Large intestine (tissue), 3 donors: ENCODE results near the gene LPCAT4. TPM values are rescaled to one million over a fixed set of nuclear protein-coding genes. Genes with fewer than 3 reads are reported as not detected.

Experiments used
- DNase-seq, 2 donors: peaks; one replicate each; pipeline versions ENCODE4 v3.0.0 to v3.0.0-alpha.2; 2013
- H3K27ac ChIP-seq: one replicate; pipeline ENCODE4 v1.5.1; 2013; ENCODE audit warnings: low read length
- H3K27me3 ChIP-seq: 2 replicates; pipeline ENCODE4 v1.6.1; 2013; ENCODE audit warnings: low read length; ENCODE audit not compliant: control insufficient read depth, insufficient read depth
- H3K36me3 ChIP-seq: 2 replicates; pipeline ENCODE4 v1.6.1; 2013; ENCODE audit warnings: low read length; ENCODE audit not compliant: control insufficient read depth, insufficient read depth
- H3K4me1 ChIP-seq: one replicate; pipeline ENCODE4 v1.6.1; 2013; ENCODE audit warnings: low read length; ENCODE audit not compliant: control insufficient read depth, insufficient read depth
- H3K4me3 ChIP-seq: one replicate; pipeline ENCODE4 v1.5.1; 2013; ENCODE audit warnings: low read length
- H3K9me3 ChIP-seq: one replicate; pipeline ENCODE4 v1.6.1; 2013; ENCODE audit warnings: mild to moderate bottlenecking, low read depth, low read length, moderate library complexity; ENCODE audit not compliant: control insufficient read depth
- WGBS: methylation state at CpG from one replicate; pipeline ENCODE4 v1.1.5; 2013; ENCODE audit warnings: low lambda C conversion rate; ENCODE audit not compliant: insufficient coverage; 5-methylcytosine and 5-hydroxymethylcytosine counted together
- polyA plus RNA-seq: library from polyadenylated mRNA; unstranded; fragments of 120-200 nt; gene quantifications from one replicate; pipeline ENCODE4 v1.2.1, GENCODE V29; 2013

The LPCAT4 gene
- polyA plus RNA-seq, 1 donor: 56.2 TPM

DNA sequence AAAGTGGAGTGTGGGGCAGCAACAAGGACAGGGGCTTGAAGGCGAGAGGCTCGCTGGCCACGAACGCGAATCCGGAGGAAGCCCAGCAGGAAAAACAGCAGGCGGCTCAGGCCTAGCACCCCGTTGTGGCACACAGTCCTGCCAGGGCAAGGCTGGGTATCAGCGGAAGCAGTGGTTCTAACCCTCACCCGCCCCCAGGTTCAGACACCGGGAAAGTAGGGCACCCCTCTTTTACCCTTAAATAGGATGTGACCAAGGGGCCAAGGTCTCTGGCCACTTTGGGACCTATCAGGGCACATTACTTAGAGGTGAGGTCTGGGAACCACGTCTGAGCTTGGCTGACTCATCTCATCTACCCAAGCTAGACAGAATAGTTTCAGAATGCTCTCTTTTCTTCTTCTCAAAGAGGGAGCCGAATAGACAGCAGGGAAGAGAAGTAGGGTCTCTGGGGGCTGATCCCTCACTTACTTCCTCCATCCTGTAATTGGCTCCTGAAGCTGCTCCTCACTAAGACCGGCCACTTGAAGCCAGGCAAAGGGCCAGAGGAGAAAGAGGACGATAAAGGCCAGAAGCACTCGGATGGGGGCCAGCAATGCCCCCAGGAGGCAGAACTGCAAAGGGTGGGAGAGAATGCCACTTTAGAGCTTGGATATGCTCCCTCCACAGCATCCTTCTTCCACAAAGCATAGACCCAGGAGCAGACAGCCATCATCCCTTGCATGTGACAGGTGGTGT, 1.7 kb downstream of the LPCAT4 start:
- peaks cover 25% of the 10 kb centered on the region for H3K4me1 ChIP-seq
- DNase-seq: no peak
- peak overlapping the region; percentile 77 for H3K27ac ChIP-seq
- WGBS: no CpG with 5 or more reads among the region's 16 CpGs
- no peaks in the 10 kb centered on the region for H3K27me3 ChIP-seq
- no peaks in the 10 kb centered on the region for H3K9me3 ChIP-seq
- H3K4me3 ChIP-seq: no peak overlapping the region
- peaks cover 13% of the 10 kb centered on the region for H3K36me3 ChIP-seq

DNA sequence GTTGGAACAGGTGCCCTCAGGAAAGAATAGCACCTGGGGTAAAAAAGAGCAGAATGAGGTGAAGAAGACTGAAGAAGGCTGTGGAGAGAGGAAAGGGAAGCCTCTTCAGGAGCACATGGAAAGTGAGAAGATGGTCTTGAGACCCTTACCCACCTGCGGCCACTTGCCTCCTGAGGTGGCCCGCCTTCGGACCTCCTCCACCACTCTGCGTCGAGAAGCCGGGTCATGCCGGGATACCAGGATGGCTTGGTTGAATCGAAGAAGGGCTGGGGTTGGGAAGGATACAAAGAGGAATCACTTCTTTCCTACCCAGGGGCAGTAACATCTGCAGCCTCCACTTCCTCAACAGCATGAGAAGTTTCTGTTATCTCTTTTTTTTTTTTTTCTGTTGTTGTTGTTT, 3.0 kb downstream of the LPCAT4 start:
- Histone ChIP-seq H3K4me1 (peaks cover 25% of the 10 kb centered on the region), H3K4me3 (no peak overlapping the region), H3K27ac (no peak overlapping the region), H3K27me3 (no peaks in the 10 kb centered on the region), H3K36me3 (peaks cover 26% of the 10 kb centered on the region), H3K9me3 (no peaks in the 10 kb centered on the region)
- DNase-seq: no peak
- WGBS: no CpG with 5 or more reads among the region's 8 CpGs

- H3K27me3 ChIP-seq: no peaks in the 10 kb centered on the region
- H3K9me3 ChIP-seq: no peaks in the 10 kb centered on the region
- 18% methylated on average over 2 of the region's 10 CpGs for WGBS
- H3K27ac ChIP-seq: peak overlapping the region; percentile 71
- peaks cover 19% of the 10 kb centered on the region for H3K4me1 ChIP-seq
- peak; percentile 45 to 77 for DNase-seq
- no peak overlapping the region for H3K4me3 ChIP-seq
- peaks cover 43% of the 10 kb centered on the region for H3K36me3 ChIP-seq
Observed at GRCh38 chr15:34362047-34362773, 4.8 kb downstream of the LPCAT4 start.

DNA sequence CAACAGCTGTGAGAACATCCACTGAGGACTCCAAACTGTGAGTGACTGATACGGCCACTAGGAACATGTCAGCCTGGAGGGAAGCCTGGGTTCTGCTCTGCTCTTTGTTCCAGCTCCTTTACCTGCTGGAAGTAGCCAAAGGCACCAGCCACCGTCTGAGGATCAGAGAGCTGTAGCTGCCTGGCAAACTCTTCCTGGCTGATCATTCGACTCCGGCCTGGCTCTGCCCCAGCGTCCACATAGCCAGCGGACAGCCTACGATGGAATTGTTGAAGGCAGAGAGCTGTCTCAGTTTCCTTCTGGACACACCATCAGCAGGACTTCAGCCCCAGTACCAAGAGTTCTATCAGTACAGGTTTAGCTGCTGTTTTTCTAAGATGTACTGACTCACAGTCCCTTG, 5.7 kb downstream of the LPCAT4 start:
- Histone ChIP-seq H3K27me3 (no peaks in the 10 kb centered on the region), H3K4me1 (peaks cover 19% of the 10 kb centered on the region), H3K36me3 (peaks cover 52% of the 10 kb centered on the region), H3K4me3 (no peak overlapping the region), H3K27ac (no peak overlapping the region), H3K9me3 (no peaks in the 10 kb centered on the region)
- no peak for DNase-seq
- no CpG with 5 or more reads among the region's 7 CpGs for WGBS

- no CpG with 5 or more reads among the region's 1 CpG for WGBS
- H3K4me3 ChIP-seq: no peak overlapping the region
- no peak for DNase-seq
Observed at GRCh38 chr15:34360298-34360697, 6.7 kb downstream of the LPCAT4 start.

GRCh38 chr15:34359416-34359815, 7.6 kb downstream of the LPCAT4 start:
- no peaks in the 10 kb centered on the region for H3K27me3 ChIP-seq
- no peak for DNase-seq
- H3K36me3 ChIP-seq: peaks cover 66% of the 10 kb centered on the region
- no CpG with 5 or more reads among the region's 3 CpGs for WGBS
- peaks cover 8% of the 10 kb centered on the region for H3K4me1 ChIP-seq
- H3K27ac ChIP-seq: no peak overlapping the region
- no peaks in the 10 kb centered on the region for H3K9me3 ChIP-seq
- no peak overlapping the region for H3K4me3 ChIP-seq

More at GRCh38 chr15:34360298-34360697, 6.7 kb downstream of the LPCAT4 start:
- Histone ChIP-seq H3K27ac (no peak overlapping the region), H3K4me1 (peaks cover 11% of the 10 kb centered on the region), H3K27me3 (no peaks in the 10 kb centered on the region), H3K36me3 (peaks cover 59% of the 10 kb centered on the region), H3K9me3 (no peaks in the 10 kb centered on the region)

DNA sequence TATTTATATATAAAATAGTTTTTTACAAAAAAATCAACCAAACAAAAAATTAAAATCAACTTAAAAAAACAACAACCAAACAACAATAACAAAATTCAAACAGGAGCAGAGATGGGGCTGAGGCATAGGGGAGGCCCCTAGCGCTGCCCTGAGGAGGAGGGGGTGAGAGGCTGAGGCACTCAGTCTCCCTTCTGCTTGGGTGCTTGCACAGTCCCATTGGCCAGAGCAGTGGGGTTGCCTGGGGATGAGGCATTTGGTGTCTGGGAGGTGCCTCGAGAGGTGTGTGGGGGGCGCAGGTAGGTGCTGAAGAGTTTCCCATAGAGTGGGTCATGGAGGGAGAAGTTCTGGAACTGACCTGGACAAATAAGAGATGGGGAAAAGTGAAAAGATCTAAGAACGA, 8.0 kb downstream of the LPCAT4 start:
- Histone ChIP-seq H3K27ac (no peak overlapping the region), H3K27me3 (no peaks in the 10 kb centered on the region), H3K9me3 (no peaks in the 10 kb centered on the region), H3K4me1 (peaks cover 8% of the 10 kb centered on the region), H3K36me3 (peaks cover 67% of the 10 kb centered on the region), H3K4me3 (no peak overlapping the region)
- WGBS: 100% methylated on average over 1 of the region's 4 CpGs
- DNase-seq: no peak

- peaks cover 72% of the 10 kb centered on the region for H3K36me3 ChIP-seq
- no peak overlapping the region for H3K27ac ChIP-seq
- H3K9me3 ChIP-seq: no peaks in the 10 kb centered on the region
- WGBS: 100% methylated on average over 1 of the region's 3 CpGs
- H3K27me3 ChIP-seq: no peaks in the 10 kb centered on the region
- H3K4me1 ChIP-seq: peaks cover 8% of the 10 kb centered on the region
- H3K4me3 ChIP-seq: no peak overlapping the region
- no peak for DNase-seq
Observed at GRCh38 chr15:34358367-34358766, 8.6 kb downstream of the LPCAT4 start.

DNA sequence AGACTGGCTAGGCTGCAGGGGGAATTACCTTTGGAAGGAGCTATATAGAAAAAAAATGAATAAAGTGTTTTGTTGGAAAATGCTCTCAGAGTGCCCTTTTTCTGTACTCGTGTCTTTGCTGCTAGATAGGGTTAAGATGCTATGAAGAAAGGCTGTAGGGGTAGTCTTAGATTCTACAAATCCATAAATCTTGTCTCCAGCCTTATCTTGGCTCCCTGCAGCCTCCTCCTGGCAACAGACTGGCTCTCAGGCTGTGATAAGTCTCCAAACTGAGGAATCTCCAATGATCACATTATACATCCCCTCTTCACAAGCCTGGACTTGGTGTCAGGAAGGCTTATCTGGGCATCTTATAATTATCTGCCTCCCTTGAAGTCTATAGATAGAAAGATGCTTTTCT, 9.3 kb downstream of the LPCAT4 start:
- Histone ChIP-seq H3K36me3 (peaks cover 69% of the 10 kb centered on the region), H3K4me3 (no peak overlapping the region), H3K27ac (no peak overlapping the region), H3K27me3 (no peaks in the 10 kb centered on the region), H3K4me1 (peaks cover 3% of the 10 kb centered on the region), H3K9me3 (no peaks in the 10 kb centered on the region)
- DNase-seq: no peak
- WGBS: no CpG with 5 or more reads among the region's 1 CpG

GRCh38 chr15:34355241-34355640, 11.8 kb downstream of the LPCAT4 start:
- Histone ChIP-seq H3K27me3 (no peaks in the 10 kb centered on the region), H3K9me3 (no peaks in the 10 kb centered on the region), H3K4me3 (no peak overlapping the region), H3K27ac (no peak overlapping the region), H3K4me1 (no peaks in the 10 kb centered on the region), H3K36me3 (peaks cover 58% of the 10 kb centered on the region)
- DNase-seq: no peak
- 100% methylated on average over 2 of the region's 9 CpGs for WGBS
